MCF 10A (cell line): Measurements from ENCODE around the gene CACNG7. TPM values are rescaled to one million over a fixed set of nuclear protein-coding genes. Genes with fewer than 3 reads are reported as not detected.
A peak's percentile ranks its signal among the peaks of the same experiment; 100 is the strongest.

Experiments used
- BruUV-seq: library from RNA; stranded (reverse); fragments of 400-500 nt; replicated peaks from 2 replicates; lab custom pipeline; 2021; lab: Mats Ljungman, UMichigan
- CTCF ChIA-PET: fragments of 300-600 bp; sonication (Branson Sonifier 250); formaldehyde crosslinking; extraction: SDS; loops from one replicate; lab custom pipeline; 2021; ENCODE audit warnings: antibody characterized with exemption, inconsistent platforms; lab: Yijun Ruan, JAX
- POLR2A ChIA-PET: fragments of 300-600, 350-650 bp; sonication (Branson Sonifier 250); formaldehyde crosslinking; extraction: SDS; loops from one replicate; lab custom pipeline; 2020; ENCODE audit warnings: antibody characterized with exemption, inconsistent platforms; lab: Yijun Ruan, JAX
- DNase-seq: peaks from one replicate; pipeline ENCODE4 v3.0.0-alpha.2; 2018; ENCODE audit not compliant: unreplicated experiment
- H3K27ac Mint-ChIP-seq: one replicate; pipeline ENCODE4 v1.8.0; 2022; ENCODE audit warnings: mild to moderate bottlenecking, low read depth, mixed read lengths; ENCODE audit not compliant: unreplicated experiment
- H3K27me3 Mint-ChIP-seq: one replicate; pipeline ENCODE4 v1.8.0; 2022; ENCODE audit warnings: mixed read lengths; ENCODE audit not compliant: insufficient read depth, unreplicated experiment
- H3K36me3 Mint-ChIP-seq: one replicate; pipeline ENCODE4 v1.8.0; 2022; ENCODE audit warnings: mild to moderate bottlenecking, moderate library complexity, mixed read lengths; ENCODE audit not compliant: insufficient read depth, unreplicated experiment
- H3K4me1 Mint-ChIP-seq: one replicate; pipeline ENCODE4 v1.8.0; 2022; ENCODE audit warnings: mixed read lengths; ENCODE audit not compliant: insufficient read depth, unreplicated experiment
- H3K4me3 Mint-ChIP-seq: one replicate; pipeline ENCODE4 v1.8.0; 2022; ENCODE audit warnings: mild to moderate bottlenecking, moderate library complexity, mixed read lengths; ENCODE audit not compliant: unreplicated experiment
- H3K9me3 Mint-ChIP-seq: one replicate; pipeline ENCODE4 v1.8.0; 2022; ENCODE audit warnings: mixed read lengths; ENCODE audit not compliant: unreplicated experiment
- intact Hi-C: fragments of 100-400 bp; cut with micrococcal nuclease; formaldehyde crosslinking; loops from 2 replicates; pipeline ENCODE4 v1.14.1; 2022
- total RNA-seq: library from RNA; stranded (reverse); gene quantifications from 2 replicates; pipeline ENCODE4 v1.2.3, GENCODE V29; 2022
- TF ChIP-seq, protein P1 (sequence below): fragments of 200-600 bp; IDR thresholded peaks from one replicate; pipeline ENCODE4 v1.8.0; 2022; ENCODE audit warnings: antibody characterized with exemption, mild to moderate bottlenecking; ENCODE audit not compliant: unreplicated experiment

Gene CACNG7
- total RNA-seq, 1 experiment from 2014 or later: not detected

DNA sequence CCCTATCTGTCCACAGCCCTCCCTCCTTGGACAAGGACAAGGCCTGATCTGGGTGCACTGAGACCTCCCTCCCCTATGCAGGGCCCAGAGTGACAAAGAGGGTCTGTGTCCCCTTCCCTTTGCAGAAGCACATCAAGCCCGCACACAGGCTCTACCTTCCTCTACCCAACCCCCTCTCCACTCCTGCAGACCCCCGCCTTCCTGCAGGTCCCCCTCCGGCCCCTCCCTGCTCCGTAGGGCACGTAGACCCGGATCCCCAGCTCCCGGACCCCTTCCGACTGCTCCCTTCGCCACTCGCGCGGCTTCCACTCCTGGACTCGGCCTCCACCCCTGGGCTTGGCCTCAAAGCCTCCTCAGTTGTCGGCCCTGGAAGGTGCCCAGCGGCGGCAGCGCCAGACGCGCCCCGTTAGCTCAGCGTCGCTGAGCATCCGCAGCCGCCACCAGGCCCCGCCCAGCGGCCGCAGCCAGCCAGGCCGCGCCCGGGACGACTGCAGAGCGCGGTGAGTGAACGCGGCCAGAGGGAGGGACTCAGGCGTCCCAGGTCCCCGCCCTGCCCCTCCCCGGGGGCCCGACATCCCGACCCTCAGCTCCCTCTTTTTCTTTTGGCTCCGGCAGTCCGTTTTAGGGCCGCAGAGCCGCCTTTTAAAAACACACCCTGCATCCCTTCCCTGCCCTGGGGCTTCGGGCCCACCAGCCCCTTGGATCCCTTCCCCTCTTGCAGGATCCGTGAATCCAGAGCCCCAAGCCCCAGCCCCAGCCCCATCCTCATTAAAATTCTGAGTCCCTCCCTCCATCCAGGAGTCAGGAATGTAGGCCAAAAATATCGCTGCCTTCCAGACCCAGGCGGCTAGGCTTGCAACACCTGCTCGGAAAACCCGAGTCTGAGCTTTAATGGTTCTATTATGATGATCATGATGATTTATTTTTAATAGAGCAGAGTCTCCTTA lies 42.9 kb upstream of the CACNG7 start:
- Mint-ChIP-seq H3K4me1 (peaks cover 17% of the 10 kb centered on the region), H3K27me3 (no peaks in the 10 kb centered on the region), H3K9me3 (no peaks in the 10 kb centered on the region), H3K27ac (peak overlapping the region; percentile 100), H3K36me3 (peaks cover 10% of the 10 kb centered on the region), H3K4me3 (peak overlapping the region; percentile 97)
- intact Hi-C loops: loop anchor here (5.0 to 10.0 kb wide), 2 partner anchors 239 to 336 kb away; partner anchors contain the start of genes NDUFA3, OSCAR and RPS9
- CTCF ChIA-PET: interaction anchor here (0.6 to 3.3 kb wide), 3 partner anchors 13 to 23 kb away, joined by 3 to 15 read pairs (median 3); no protein-coding TSS in a partner anchor
- POLR2A ChIA-PET: no interaction called here
- DNase-seq: peak; percentile 62
- TF ChIP-seq, protein P1, sequence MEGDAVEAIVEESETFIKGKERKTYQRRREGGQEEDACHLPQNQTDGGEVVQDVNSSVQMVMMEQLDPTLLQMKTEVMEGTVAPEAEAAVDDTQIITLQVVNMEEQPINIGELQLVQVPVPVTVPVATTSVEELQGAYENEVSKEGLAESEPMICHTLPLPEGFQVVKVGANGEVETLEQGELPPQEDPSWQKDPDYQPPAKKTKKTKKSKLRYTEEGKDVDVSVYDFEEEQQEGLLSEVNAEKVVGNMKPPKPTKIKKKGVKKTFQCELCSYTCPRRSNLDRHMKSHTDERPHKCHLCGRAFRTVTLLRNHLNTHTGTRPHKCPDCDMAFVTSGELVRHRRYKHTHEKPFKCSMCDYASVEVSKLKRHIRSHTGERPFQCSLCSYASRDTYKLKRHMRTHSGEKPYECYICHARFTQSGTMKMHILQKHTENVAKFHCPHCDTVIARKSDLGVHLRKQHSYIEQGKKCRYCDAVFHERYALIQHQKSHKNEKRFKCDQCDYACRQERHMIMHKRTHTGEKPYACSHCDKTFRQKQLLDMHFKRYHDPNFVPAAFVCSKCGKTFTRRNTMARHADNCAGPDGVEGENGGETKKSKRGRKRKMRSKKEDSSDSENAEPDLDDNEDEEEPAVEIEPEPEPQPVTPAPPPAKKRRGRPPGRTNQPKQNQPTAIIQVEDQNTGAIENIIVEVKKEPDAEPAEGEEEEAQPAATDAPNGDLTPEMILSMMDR: no peak
- no TSS peak for BruUV-seq

DNA sequence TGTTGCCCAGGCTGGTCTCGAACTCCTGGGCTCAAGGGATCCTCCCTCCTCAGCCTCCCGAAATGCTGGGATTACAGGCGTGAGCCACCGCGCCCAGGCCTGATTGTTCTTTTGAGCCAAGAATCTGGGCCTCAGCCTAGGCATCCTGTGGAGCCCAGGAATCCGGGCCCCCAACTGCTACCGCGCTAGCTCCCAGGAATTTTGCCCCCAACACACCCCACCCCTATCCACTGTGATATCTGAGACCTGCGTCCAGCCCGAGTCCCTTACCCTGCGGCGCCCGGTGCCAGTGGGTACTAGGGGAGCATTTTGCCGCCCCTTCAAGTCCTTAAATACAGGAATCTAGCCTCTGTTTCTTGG lies 42.2 kb upstream of the CACNG7 start:
- H3K4me3 Mint-ChIP-seq: peak overlapping the region; percentile 97
- ChIA-PET POLR2A (interaction anchor here (0.8 to 2.2 kb wide), 4 partner anchors 26 to 346 kb away, joined by 3 to 10 read pairs (median 6); partner anchors contain the start of genes CNOT3 and RPS9), CTCF (interaction anchor here (1.0 to 3.3 kb wide), 2 partner anchors 13 to 23 kb away, joined by 3 to 15 read pairs; no protein-coding TSS in a partner anchor)
- intact Hi-C loops: loop anchor here (1.0 to 10.0 kb wide), 3 partner anchors 26 to 335 kb away; partner anchors contain the start of genes NDUFA3, OSCAR and RPS9
- TF ChIP-seq, protein P1: no peak
- H3K36me3 Mint-ChIP-seq: peaks cover 16% of the 10 kb centered on the region
- peak overlapping the region; percentile 100 for H3K27ac Mint-ChIP-seq
- no TSS peak for BruUV-seq
- DNase-seq: no peak
- no peaks in the 10 kb centered on the region for H3K27me3 Mint-ChIP-seq
- H3K4me1 Mint-ChIP-seq: peaks cover 20% of the 10 kb centered on the region
- H3K9me3 Mint-ChIP-seq: no peaks in the 10 kb centered on the region

DNA sequence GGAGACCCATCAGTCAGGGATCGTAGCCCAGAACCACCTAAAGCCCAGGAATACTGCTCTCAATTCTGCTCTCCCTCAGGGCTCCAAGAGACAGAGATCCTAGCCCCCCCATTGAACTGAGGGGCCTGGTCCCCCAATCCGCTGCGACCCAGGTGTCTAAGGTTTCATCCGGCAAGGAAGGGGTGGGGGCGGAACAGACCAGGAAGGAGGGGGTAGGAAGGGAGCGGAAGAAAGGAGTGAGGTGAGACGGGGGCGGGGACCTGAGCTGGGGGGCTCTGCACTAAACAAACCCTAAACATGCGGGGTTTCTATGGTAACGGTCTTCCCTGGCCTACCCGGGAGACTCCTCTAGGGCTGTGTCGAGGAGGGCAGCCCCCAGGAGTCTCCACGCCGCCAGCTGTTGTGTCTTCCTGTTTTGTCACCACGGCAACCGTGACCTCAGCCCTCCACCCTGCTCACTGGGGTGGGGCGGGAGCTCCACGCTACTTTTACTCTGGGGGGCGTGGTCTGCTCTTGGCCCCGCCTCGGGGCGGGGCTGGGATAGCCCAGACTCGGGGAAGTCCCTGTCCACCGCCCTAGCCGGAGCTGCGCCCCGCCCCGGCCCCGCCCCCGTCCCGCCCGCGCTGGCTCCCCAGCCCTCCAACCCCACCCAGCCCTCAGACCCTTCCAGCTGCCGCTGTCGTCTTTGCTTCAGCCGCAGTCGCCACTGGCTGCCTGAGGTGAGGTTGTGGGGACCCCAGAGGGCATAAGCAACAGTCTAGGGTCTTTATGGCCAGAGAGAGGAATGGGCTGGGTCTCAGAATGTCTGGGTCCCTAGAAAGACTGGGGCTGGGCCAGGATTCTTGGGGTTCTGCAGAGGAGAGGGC lies 41.6 kb upstream of the CACNG7 start, which contains the start of gene MYADM:
Gene MYADM (plus strand): TSS at position 659 of the 866 bp plus-strand sequence. CDS start 5,647 bp downstream, outside the sequence.
- Mint-ChIP-seq H3K27me3 (no peaks in the 10 kb centered on the region), H3K27ac (peak within 1 kb of the TSS; percentile 100), H3K36me3 (peaks cover 23% of the 10 kb centered on the region), H3K9me3 (no peaks in the 10 kb centered on the region), H3K4me3 (peak within 1 kb of the TSS; percentile 97), H3K4me1 (peaks cover 20% of the 10 kb centered on the region)
- CTCF ChIA-PET: interaction anchor here (0.7 to 3.3 kb wide), 5 partner anchors 14 to 1378 kb away, joined by 3 to 15 read pairs (median 4); no protein-coding TSS in a partner anchor
- intact Hi-C loops: loop anchor here (1.0 to 10.0 kb wide), 4 partner anchors 26 to 335 kb away; partner anchors contain the start of genes CNOT3, NDUFA3, OSCAR and RPS9
- TSS peak; percentile 94 for BruUV-seq
- DNase-seq: peak; percentile 97
- POLR2A ChIA-PET: interaction anchor here (0.6 to 2.3 kb wide), 13 partner anchors 9 to 347 kb away, joined by 3 to 10 read pairs (median 5); partner anchors contain the start of genes CNOT3, PRPF31, RPS9 and TFPT
- TF ChIP-seq, protein P1: no peak
